Right atrium auricular region (tissue), 2 donors: Measurements from ENCODE around the gene LSM2. TPM values are rescaled to one million over a fixed set of nuclear protein-coding genes. Genes with fewer than 3 reads are reported as not detected.
A peak's percentile ranks its signal among the peaks of the same experiment; 100 is the strongest.

ENCODE experiments used
- DNase-seq: peaks from one replicate; pipeline ENCODE4 v3.0.0-alpha.2; 2019; ENCODE audit warnings: low spot score
- H3K27ac ChIP-seq, 2 donors: fragments of 200-600 bp; sonication (generic); 1 replicate in 1 of 2; 2 replicates in 1 of 2; pipeline ENCODE4 v1.5.1; 2016 to 2019
- H3K27me3 ChIP-seq, 2 donors: fragments of 200-600 bp; sonication (generic); one replicate each; pipeline versions ENCODE4 v1.5.1 to v1.6.0; 2017 to 2019
- H3K36me3 ChIP-seq: fragments of 200-600 bp; sonication (generic); one replicate; pipeline ENCODE4 v1.5.1; 2016
- H3K4me1 ChIP-seq, 2 donors: fragments of 200-600 bp; sonication (generic); one replicate each; pipeline versions ENCODE4 v1.5.1 to v1.6.0; 2017 to 2019
- H3K4me3 ChIP-seq, 2 donors: fragments of 200-600 bp; sonication (generic); 1 replicate in 1 of 2; 2 replicates in 1 of 2; pipeline ENCODE4 v1.5.1; 2017 to 2019; ENCODE audit warnings: mild to moderate bottlenecking in 1 of 2, moderate library complexity in 1 of 2
- H3K9me3 ChIP-seq, 2 donors: fragments of 200-600 bp; sonication (generic); one replicate each; pipeline ENCODE4 v1.5.1; 2019
- total RNA-seq, 2 donors: library from RNA; depleted of rRNA; stranded (reverse); fragments of >200 nt; gene quantifications; one replicate each; pipeline ENCODE4 v1.1.0, GENCODE V29; 2016
- TF ChIP-seq, protein P1 (sequence below), 2 donors: fragments of 200-600 bp; sonication (generic); IDR thresholded peaks; one replicate each; pipeline ENCODE4 v1.5.1; 2019; ENCODE audit warnings: antibody characterized with exemption in 2 of 2

LSM2 gene
- total RNA-seq, 2 donors from 2014 or later: 28.8 to 32.0 TPM

DNA sequence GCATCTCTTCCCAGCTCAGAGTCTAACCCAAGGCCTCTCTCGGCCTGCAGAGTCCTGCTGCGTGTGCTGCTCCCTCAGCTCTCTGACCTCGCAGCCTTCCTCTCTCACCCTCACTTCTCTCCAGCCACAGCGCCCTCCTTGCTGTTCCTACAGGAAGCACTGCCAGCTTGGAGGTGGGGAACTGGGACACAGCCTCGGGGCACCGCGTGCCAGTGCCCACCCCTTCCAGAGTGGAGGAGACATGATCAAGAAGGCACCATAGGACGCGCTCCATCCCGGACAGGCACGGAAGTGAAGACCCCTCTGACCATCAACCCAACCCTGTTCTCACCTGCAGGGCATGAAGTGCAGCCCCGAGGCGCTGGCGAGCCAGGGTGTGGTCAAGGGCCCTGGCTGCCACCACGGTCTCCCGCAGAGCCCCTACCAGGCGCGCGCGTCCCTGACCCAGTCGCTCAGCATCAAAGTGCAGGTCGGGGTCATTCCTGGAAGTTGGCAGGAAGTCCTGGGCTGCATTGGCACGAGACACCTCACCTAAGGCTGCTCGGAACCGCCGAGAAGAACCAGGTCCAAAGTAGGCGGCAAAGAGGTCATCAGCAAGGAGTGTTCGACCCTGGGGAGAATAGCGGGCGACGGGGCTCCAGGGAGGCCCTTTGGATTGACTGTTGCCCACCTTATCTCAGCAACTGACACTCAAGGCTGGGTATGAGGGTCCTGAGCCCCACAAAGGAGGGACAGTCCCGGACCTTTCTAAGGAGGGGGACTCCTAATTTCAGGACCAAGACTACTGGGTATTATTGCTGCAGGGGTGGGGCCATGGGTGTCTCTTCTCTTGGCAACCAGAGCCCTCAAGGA, 30.9 kb downstream of the LSM2 start:
- Histone ChIP-seq H3K4me3 (no peak overlapping the region), H3K4me1 (peaks cover 0 to 17% of the 10 kb centered on the region in 2 donors), H3K9me3 (no peaks in the 10 kb centered on the region), H3K27me3 (no peaks in the 10 kb centered on the region), H3K27ac (peak overlapping the region; percentile 61 to 70), H3K36me3 (peaks cover 31% of the 10 kb centered on the region)
- no peak for DNase-seq
- TF ChIP-seq, protein P1, sequence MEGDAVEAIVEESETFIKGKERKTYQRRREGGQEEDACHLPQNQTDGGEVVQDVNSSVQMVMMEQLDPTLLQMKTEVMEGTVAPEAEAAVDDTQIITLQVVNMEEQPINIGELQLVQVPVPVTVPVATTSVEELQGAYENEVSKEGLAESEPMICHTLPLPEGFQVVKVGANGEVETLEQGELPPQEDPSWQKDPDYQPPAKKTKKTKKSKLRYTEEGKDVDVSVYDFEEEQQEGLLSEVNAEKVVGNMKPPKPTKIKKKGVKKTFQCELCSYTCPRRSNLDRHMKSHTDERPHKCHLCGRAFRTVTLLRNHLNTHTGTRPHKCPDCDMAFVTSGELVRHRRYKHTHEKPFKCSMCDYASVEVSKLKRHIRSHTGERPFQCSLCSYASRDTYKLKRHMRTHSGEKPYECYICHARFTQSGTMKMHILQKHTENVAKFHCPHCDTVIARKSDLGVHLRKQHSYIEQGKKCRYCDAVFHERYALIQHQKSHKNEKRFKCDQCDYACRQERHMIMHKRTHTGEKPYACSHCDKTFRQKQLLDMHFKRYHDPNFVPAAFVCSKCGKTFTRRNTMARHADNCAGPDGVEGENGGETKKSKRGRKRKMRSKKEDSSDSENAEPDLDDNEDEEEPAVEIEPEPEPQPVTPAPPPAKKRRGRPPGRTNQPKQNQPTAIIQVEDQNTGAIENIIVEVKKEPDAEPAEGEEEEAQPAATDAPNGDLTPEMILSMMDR (IDR thresholded peaks at IDR 0.05): no peak

DNA sequence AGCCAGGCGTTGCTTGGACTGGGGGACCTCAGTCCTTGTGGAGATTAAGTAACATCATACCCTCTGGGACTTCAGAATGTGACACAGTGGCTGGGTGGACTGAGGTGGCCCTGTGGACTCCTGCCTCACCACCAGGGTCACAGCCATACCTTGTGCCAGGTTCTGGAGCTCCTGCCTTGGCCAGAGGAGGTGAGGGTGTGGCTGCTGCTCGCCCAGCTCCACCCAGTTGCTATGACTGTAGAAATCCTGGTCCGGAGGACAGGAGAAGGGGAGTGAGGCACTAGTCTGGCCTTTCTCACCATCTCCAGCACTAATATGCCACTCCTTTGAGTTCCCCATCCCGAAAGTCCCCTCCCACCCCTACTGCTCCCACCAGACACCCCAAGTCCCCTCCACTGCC, 31.6 kb downstream of the LSM2 start:
- Histone ChIP-seq H3K27me3 (no peaks in the 10 kb centered on the region), H3K9me3 (no peaks in the 10 kb centered on the region), H3K4me1 (peaks cover 0 to 17% of the 10 kb centered on the region in 2 donors), H3K4me3 (no peak overlapping the region), H3K36me3 (peaks cover 24% of the 10 kb centered on the region), H3K27ac (no peak overlapping the region)
- TF ChIP-seq, protein P1 (IDR thresholded peaks at IDR 0.05): no peak
- DNase-seq: no peak

DNA sequence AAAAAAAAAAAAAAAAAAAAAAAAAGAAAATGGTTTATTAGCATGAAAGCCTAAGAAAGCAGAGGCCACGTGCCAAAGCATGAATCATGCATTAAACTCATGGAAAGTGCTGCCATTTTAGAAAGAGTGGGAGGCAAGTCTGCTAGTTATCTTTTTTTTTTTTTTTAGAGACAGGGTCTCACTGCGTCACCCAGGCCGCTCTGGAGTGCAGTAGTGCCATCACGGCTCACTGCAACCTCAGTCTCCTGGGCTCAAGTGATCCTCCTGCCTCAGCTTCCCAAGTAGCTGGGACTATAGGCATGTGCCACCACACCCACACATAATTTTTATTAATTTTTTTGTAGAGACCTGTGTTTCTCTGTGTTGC, 34.8 kb downstream of the LSM2 start:
- no peak overlapping the region for H3K27ac ChIP-seq
- H3K9me3 ChIP-seq: no peaks in the 10 kb centered on the region
- TF ChIP-seq, protein P1 (IDR thresholded peaks at IDR 0.05): no peak
- H3K36me3 ChIP-seq: no peaks in the 10 kb centered on the region
- H3K4me3 ChIP-seq: no peak overlapping the region
- H3K27me3 ChIP-seq: no peaks in the 10 kb centered on the region
- no peak for DNase-seq
- peaks cover 0 to 9% of the 10 kb centered on the region in 2 donors for H3K4me1 ChIP-seq

DNA sequence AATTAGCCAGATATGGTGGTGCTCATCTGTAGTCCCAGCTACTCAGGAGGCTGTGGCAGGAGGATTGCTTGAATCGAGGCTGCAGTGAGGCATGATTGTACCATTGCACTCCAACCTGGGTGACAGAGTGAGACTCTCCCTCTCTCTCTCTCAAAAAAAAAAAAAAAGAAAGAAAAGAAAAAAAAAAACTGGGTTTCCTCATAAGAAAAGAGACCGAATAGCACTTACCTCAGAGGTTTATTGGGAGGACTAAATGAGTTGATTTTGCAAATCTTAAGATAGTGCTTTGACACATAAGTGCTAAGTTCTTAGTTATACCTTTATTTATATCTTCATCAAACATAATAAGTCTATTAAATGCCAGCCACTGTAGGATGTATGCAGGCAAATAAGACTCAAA, 35.9 kb downstream of the LSM2 start:
- Histone ChIP-seq H3K27me3 (no peaks in the 10 kb centered on the region), H3K4me3 (no peak overlapping the region), H3K36me3 (no peaks in the 10 kb centered on the region), H3K9me3 (no peaks in the 10 kb centered on the region), H3K27ac (no peak overlapping the region), H3K4me1 (peaks cover 0 to 3% of the 10 kb centered on the region in 2 donors)
- TF ChIP-seq, protein P1 (IDR thresholded peaks at IDR 0.05): no peak
- no peak for DNase-seq

DNA sequence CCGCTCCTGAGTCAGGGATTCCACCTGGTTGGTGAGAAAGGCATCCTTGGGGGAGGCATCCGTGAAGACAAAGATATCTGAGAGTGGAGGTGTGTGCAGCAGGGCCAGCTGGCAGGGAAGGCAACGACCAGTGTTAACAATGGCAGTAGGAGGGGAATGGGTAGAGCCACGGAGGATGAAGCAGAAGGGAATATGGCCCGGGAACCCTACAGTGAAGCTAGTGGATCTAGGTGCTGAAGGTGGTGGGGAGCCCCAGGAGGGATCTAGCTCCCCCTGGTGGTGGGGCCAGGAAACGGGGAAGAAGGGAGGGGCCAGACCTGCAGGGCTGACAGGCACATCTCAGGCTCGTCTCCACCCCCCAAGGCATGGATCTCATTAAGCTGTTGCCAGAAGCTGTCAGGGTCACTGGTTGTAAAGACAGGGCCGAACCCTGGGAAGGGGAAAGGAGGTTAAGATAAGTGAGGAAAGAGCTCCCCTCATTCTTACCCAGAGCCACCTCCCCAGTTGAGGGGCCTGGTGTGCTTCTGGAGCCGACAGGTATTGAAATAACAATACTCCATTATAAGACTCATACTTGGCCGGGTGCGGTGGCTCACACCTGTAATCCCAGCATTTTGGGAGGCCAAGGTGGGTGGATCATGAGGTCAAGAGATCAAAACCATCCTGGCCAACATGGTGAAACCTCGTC, 36.9 kb downstream of the LSM2 start:
- H3K4me3 ChIP-seq: no peak overlapping the region
- no peaks in the 10 kb centered on the region for H3K36me3 ChIP-seq
- peaks cover 0 to 4% of the 10 kb centered on the region in 2 donors for H3K4me1 ChIP-seq
- H3K27me3 ChIP-seq: no peaks in the 10 kb centered on the region
- TF ChIP-seq, protein P1 (IDR thresholded peaks at IDR 0.05): peak; percentile 44 to 75
- peak; percentile 67 for DNase-seq
- H3K27ac ChIP-seq: no peak overlapping the region
- H3K9me3 ChIP-seq: no peaks in the 10 kb centered on the region
